GM19099 (cell line): Measurements from ENCODE around the gene EP400.

ENCODE experiments used
- POLR2A ChIP-seq: IDR thresholded peaks from 3 replicates; pipeline ENCODE4 v1.6.1; 2011; ENCODE audit warnings: low read depth; ENCODE audit not compliant: insufficient read length; ENCODE audit errors: extremely low read depth

The EP400 gene

GRCh38 chr12:132102297-132102696, 152.6 kb downstream of the EP400 start:
- no peak for TF ChIP-seq POLR2A

GRCh38 chr12:132103542-132104308, 154.0 kb downstream of the EP400 start:
- TF ChIP-seq POLR2A, result no peak

- TF ChIP-seq POLR2A, result no peak
Observed at GRCh38 chr12:132105467-132105866, 155.7 kb downstream of the EP400 start.

GRCh38 chr12:132106921-132107320, 157.2 kb downstream of the EP400 start:
- TF ChIP-seq POLR2A, result no peak

- no peak for TF ChIP-seq POLR2A
Observed at GRCh38 chr12:132108211-132108832, 158.6 kb downstream of the EP400 start.

- TF ChIP-seq POLR2A, result no peak
Observed at GRCh38 chr12:132109741-132110140, 160.0 kb downstream of the EP400 start.

- no peak for TF ChIP-seq POLR2A
Observed at GRCh38 chr12:132110677-132111076, 160.9 kb downstream of the EP400 start.

GRCh38 chr12:132111654-132112304, 162.0 kb downstream of the EP400 start:
- no peak for TF ChIP-seq POLR2A

GRCh38 chr12:132114667-132115066, 164.9 kb downstream of the EP400 start:
- TF ChIP-seq POLR2A, result no peak

- TF ChIP-seq POLR2A, result no peak
Observed at GRCh38 chr12:132115500-132115899, 165.8 kb downstream of the EP400 start.

- TF ChIP-seq POLR2A, result no peak
Observed at GRCh38 chr12:132116709-132117557, 167.2 kb downstream of the EP400 start.

- TF ChIP-seq POLR2A, result no peak
Observed at GRCh38 chr12:132117558-132117875, 167.8 kb downstream of the EP400 start.

- TF ChIP-seq POLR2A, result no peak
Observed at GRCh38 chr12:132118876-132119275, 169.1 kb downstream of the EP400 start.

GRCh38 chr12:132121283-132121682, 171.5 kb downstream of the EP400 start:
- no peak for TF ChIP-seq POLR2A
